K562 (cell line): ENCODE results near the gene TTC32. TPM values are rescaled to one million over a fixed set of nuclear protein-coding genes. Genes with fewer than 3 reads are reported as not detected.

Experiments used
- ATAC-seq: fragments of 200-7000 bp; cut with Tn5 transposase; 3 replicates; pipeline ENCODE4 v1.9.1; 2020; ENCODE audit warnings: moderate library complexity
- BruUV-seq: library from RNA; stranded (reverse); fragments of 400-500 nt; replicated peaks from 2 replicates; lab custom pipeline; 2021; lab: Mats Ljungman, UMichigan
- CTCF ChIA-PET: fragments of 300-600 bp; formaldehyde crosslinking; extraction: SDS; loops from one replicate; lab custom pipeline; 2021; ENCODE audit warnings: low intra/inter-chr PET ratio; lab: Yijun Ruan, JAX
- POLR2A ChIA-PET: fragments of 300-600, 350-650 bp; sonication (Branson Sonifier 250); formaldehyde crosslinking; extraction: SDS; loops from one replicate; lab custom pipeline; 2021; ENCODE audit warnings: antibody characterized with exemption, inconsistent platforms; lab: Yijun Ruan, JAX
- DNase-seq, 4 experiments: peaks; one replicate each; pipeline versions ENCODE4 v3.0.0 to v3.0.0-alpha.2; 2011 to 2018; ENCODE audit warnings: low spot score in 3 of 4, mixed read lengths in 3 of 4; ENCODE audit errors: extremely low read depth in 1 of 4
- FAIRE-seq: peaks from 2 replicates; lab custom pipeline; 2011; peaks lifted over from hg19 to GRCh38; lab: Jason Lieb, UNC
- H2AFZ ChIP-seq: 2 replicates; pipeline ENCODE4 v1.6.0; 2011; ENCODE audit warnings: low read depth, low read length, control low read depth, inconsistent platforms
- H3K27ac ChIP-seq: fragments of 200-600 bp; 3 replicates; pipeline ENCODE4 v1.8.0; 2011; ENCODE audit warnings: low read depth, mild to moderate bottlenecking, control low read depth, inconsistent platforms, low read length, moderate library complexity, mixed read lengths; ENCODE audit errors: extremely low read depth
- H3K27me3 ChIP-seq, 2 experiments: fragments of 300-600 bp in 1 of 2; 2 replicates in 1 of 2; 3 replicates in 1 of 2; pipeline versions ENCODE4 v1.6.0 to v1.8.0; 2011; ENCODE audit warnings: inconsistent platforms in 2 of 2, low read length in 2 of 2, mild to moderate bottlenecking in 1 of 2, mixed read lengths in 1 of 2, moderate library complexity in 1 of 2; ENCODE audit not compliant: control insufficient read depth in 2 of 2, insufficient read depth in 2 of 2
- H3K36me3 ChIP-seq: fragments of 300-600 bp; 3 replicates; pipeline ENCODE4 v1.8.0; 2011; ENCODE audit warnings: mild to moderate bottlenecking, low read length, inconsistent platforms; ENCODE audit not compliant: control insufficient read depth, insufficient read depth
- H3K4me1 ChIP-seq, 2 experiments: fragments of 200-600 bp in 1 of 2; replicated peaks in 1 of 2; 2 replicates in 1 of 2; 3 replicates in 1 of 2; pipeline versions ENCODE4 v1.5.1 to v1.8.0; 2011; ENCODE audit warnings: inconsistent platforms in 2 of 2, low read length in 2 of 2, mild to moderate bottlenecking in 1 of 2, mixed read lengths in 1 of 2, moderate library complexity in 1 of 2; ENCODE audit not compliant: control insufficient read depth in 2 of 2, insufficient read depth in 2 of 2
- H3K4me2 ChIP-seq: 2 replicates; pipeline ENCODE4 v1.6.1; 2011; ENCODE audit warnings: low read length, control low read depth, inconsistent platforms, mixed read lengths; ENCODE audit not compliant: insufficient read depth
- H3K4me3 ChIP-seq: fragments of 200-600 bp; sonication (generic), shearing (Covaris generic); 2 replicates; pipeline ENCODE4 v1.5.1; 2016; ENCODE audit warnings: control low read depth, inconsistent platforms
- H3K79me2 ChIP-seq: fragments of 200-600 bp; 3 replicates; pipeline ENCODE4 v1.8.0; 2011; ENCODE audit warnings: low read length, inconsistent platforms; ENCODE audit not compliant: control insufficient read depth, insufficient read depth
- H3K9ac ChIP-seq, 2 experiments: 2 replicates each; pipeline versions ENCODE4 v1.6.0 to v1.6.1; 2011; ENCODE audit warnings: low read depth in 2 of 2, low read length in 2 of 2, control low read depth in 1 of 2, inconsistent platforms in 1 of 2, mild to moderate bottlenecking in 1 of 2, mixed read lengths in 1 of 2; ENCODE audit not compliant: insufficient read depth in 1 of 2
- H3K9me1 ChIP-seq: one replicate; pipeline ENCODE4 v1.6.0; 2011; ENCODE audit warnings: inconsistent platforms, mild to moderate bottlenecking, low read length, moderate library complexity; ENCODE audit not compliant: control insufficient read depth, insufficient read depth
- H3K9me3 ChIP-seq: replicated peaks from 2 replicates; pipeline ENCODE4 v1.5.1; 2011; ENCODE audit warnings: low read depth, low read length, inconsistent platforms; ENCODE audit not compliant: control insufficient read depth, insufficient read depth
- H4K20me1 ChIP-seq: replicated peaks from 2 replicates; pipeline ENCODE4 v1.6.1; 2011; ENCODE audit warnings: low read length, inconsistent platforms, mixed read lengths; ENCODE audit not compliant: control insufficient read depth, insufficient read depth
- ARID3A ChIP-seq: IDR thresholded peaks from 2 replicates; pipeline ENCODE4 v1.6.1; 2012; ENCODE audit warnings: low read depth, low read length, improper control_type of control experiment, borderline replicate concordance
- BCLAF1 ChIP-seq, 2 experiments: fragments of 450-650 bp in 1 of 2; IDR thresholded peaks; 2 replicates each; pipeline ENCODE4 v1.6.1; 2011 to 2017; ENCODE audit warnings: low read depth in 2 of 2, antibody characterized with exemption in 1 of 2, borderline replicate concordance in 1 of 2, low read length in 1 of 2, mild to moderate bottlenecking in 1 of 2, mixed read lengths in 1 of 2; ENCODE audit not compliant: control insufficient read depth in 1 of 2
- CLOCK ChIP-seq: fragments of 250-450 bp; sonication (Bioruptor Pico); IDR thresholded peaks from 2 replicates; pipeline ENCODE4 v1.4.0; 2020; ENCODE audit warnings: mild to moderate bottlenecking, moderate library complexity, borderline replicate concordance
- ESRRB ChIP-seq: fragments of 250-450 bp; sonication (Bioruptor Pico); IDR thresholded peaks from 2 replicates; pipeline ENCODE4 v1.5.0; 2020; ENCODE audit warnings: mild to moderate bottlenecking, moderate library complexity, borderline replicate concordance
- MCM7 ChIP-seq, 2 experiments: fragments of 450-650 bp; IDR thresholded peaks; 2 replicates each; pipeline ENCODE4 v1.6.1; 2016 to 2018
- NEUROD1 ChIP-seq: fragments of 150-350 bp; IDR thresholded peaks from 2 replicates; pipeline ENCODE4 v1.6.1; 2014; ENCODE audit warnings: borderline replicate concordance, low read length, low read depth; ENCODE audit not compliant: partially characterized antibody
- PHTF2 ChIP-seq: fragments of 250-450 bp; sonication (Bioruptor Pico); IDR thresholded peaks from 2 replicates; pipeline ENCODE4 v1.5.0; 2021; ENCODE audit warnings: mild to moderate bottlenecking
- POLR3A ChIP-seq: IDR thresholded peaks from 2 replicates; pipeline ENCODE4 v1.6.1; 2011; ENCODE audit warnings: borderline replicate concordance, mild to moderate bottlenecking, moderate library complexity; ENCODE audit not compliant: insufficient read length, insufficient read depth; ENCODE audit errors: extremely low read depth
- PRPF4 ChIP-seq: fragments of 200-400 bp; formaldehyde crosslinking; IDR thresholded peaks from one replicate; pipeline ENCODE4 v1.6.1; 2017; ENCODE audit warnings: low read length, low read depth, mild to moderate bottlenecking; ENCODE audit not compliant: insufficient read depth, poor library complexity, severe bottlenecking
- SAP30 ChIP-seq: fragments of 200-600 bp; sonication (generic); IDR thresholded peaks from 2 replicates; pipeline ENCODE4 v1.6.1; 2012; ENCODE audit warnings: borderline replicate concordance, low read depth, mild to moderate bottlenecking, moderate library complexity, low read length, control low read depth, inconsistent platforms; ENCODE audit not compliant: insufficient read depth, poor library complexity, severe bottlenecking
- THRB ChIP-seq: fragments of 450-650 bp; formaldehyde crosslinking; conservative IDR thresholded peaks from 2 replicates; pipeline ENCODE4 v1.4.0; 2022; ENCODE audit warnings: mild to moderate bottlenecking, missing genetic modification characterization
- ZBTB17 ChIP-seq: fragments of 450-650 bp; formaldehyde crosslinking; IDR thresholded peaks from 2 replicates; pipeline ENCODE4 v1.4.0; 2020; ENCODE audit warnings: mild to moderate bottlenecking
- WGBS: fragments of 100-300 bp; shearing (Covaris generic); methylation state at CpG from one replicate; pipeline ENCODE4 v1.1.6; 2016; ENCODE audit warnings: low coverage, mixed read lengths; ENCODE audit not compliant: insufficient coverage; ENCODE audit errors: missing lambda C conversion rate; 5-methylcytosine and 5-hydroxymethylcytosine counted together
- in situ Hi-C: fragments of 300-500 bp; cut with MboI; formaldehyde crosslinking; loops from 4 replicates; pipeline ENCODE4 v1.15.0; 2018; ENCODE audit warnings: inconsistent platforms, mixed read lengths
- intact Hi-C: fragments of 100-400 bp; cut with micrococcal nuclease; formaldehyde crosslinking; loops from 2 replicates; pipeline ENCODE4 v1.14.2; 2022
- polyA plus RNA-seq, 8 experiments: library from polyadenylated mRNA; depleted of rRNA in 4 of 8; stranded (reverse) in 5 of 8; unstranded in 3 of 8; fragments of >200 nt; fragmentation: Nextera tagmentation in 2 of 8; fragmentation: Illumina TruSeq in 1 of 8; extraction: Ambion mirVana in 2 of 8; extraction: Trizol in 1 of 8; gene quantifications; 2 replicates each; pipeline versions ENCODE4 v1.2.1 to v1.2.3, GENCODE V29; 2011 to 2014; ENCODE audit warnings: inconsistent platforms in 1 of 8, missing spikeins in 1 of 8
- total RNA-seq, 7 experiments: library from RNA; depleted of rRNA in 6 of 7; stranded (reverse); fragments of >200 nt in 6 of 7; fragmentation: Illumina TruSeq in 2 of 7; extraction: Trizol in 2 of 7; gene quantifications; 2 replicates each; pipeline versions ENCODE4 v1.2.1 to v1.2.3, GENCODE V29; 2011 to 2021; ENCODE audit warnings: low replicate concordance in 1 of 7

The TTC32 gene
- total and polyA plus RNA-seq, 9 of the 15 experiments (the other 6 are each of a cell fraction or from before 2014, with no cell fraction given): 27.6 to 71.4 (median 52.6) TPM

GRCh38 chr2:19871836-19872235, 29.9 kb downstream of the TTC32 start:
- Histone ChIP-seq H3K9ac (no peak overlapping the region), H4K20me1 (no peaks in the 10 kb centered on the region; the same call in 1 of the 2 replicates), H3K27me3 (peaks cover 11 to 34% of the 10 kb centered on the region in 2 experiments; a peak in 4 of 5 replicates), H3K9me3 (no peaks in the 10 kb centered on the region), H3K27ac (no peak overlapping the region), H3K36me3 (no peaks in the 10 kb centered on the region), H3K9me1 (no peaks in the 10 kb centered on the region), H3K4me1 (peaks cover 0 to 11% of the 10 kb centered on the region in 2 experiments; a peak in 2 of 5 replicates), H3K4me3 (no peak overlapping the region), H3K4me2 (no peak overlapping the region), H2AFZ (no peak overlapping the region), H3K79me2 (no peaks in the 10 kb centered on the region)
- BruUV-seq: no TSS peak
- ChIA-PET CTCF (no interaction called here), POLR2A (no interaction called here)
- FAIRE-seq (no peak), DNase-seq (no peak), ATAC-seq (no peak; the same call in 2 of the 3 replicates)
- intact Hi-C loops: no loop called here
- in situ Hi-C loops: loop anchor here (25.0 kb wide), 1 partner anchor 1110 kb away; no protein-coding TSS in a partner anchor
- WGBS: 6% methylated on average over 2 of the region's 2 CpGs
- no peak for TF ChIP-seq ZBTB17
- TF ChIP-seq CLOCK (CRISPR knock-in tag): no peak
- no peak for TF ChIP-seq POLR3A
- no peak for TF ChIP-seq THRB (CRISPR knock-in tag)
- no peak for TF ChIP-seq ARID3A
- no peak for TF ChIP-seq MCM7 (IDR thresholded peaks at IDR 0.05)
- no peak for TF ChIP-seq BCLAF1 (IDR thresholded peaks at IDR 0.05; ENCODE audit: borderline replicate concordance in 1 of 2, control insufficient read depth in 1 of 2, low read depth in 2 of 2, low read length in 1 of 2)
- TF ChIP-seq NEUROD1: no peak
- TF ChIP-seq ESRRB (CRISPR knock-in tag): no peak
- no peak for TF ChIP-seq PRPF4
- no peak for TF ChIP-seq SAP30
- no peak for TF ChIP-seq PHTF2 (CRISPR knock-in tag)
